HCT116 (cell line): ENCODE data around the gene AAMP.
"Not testable (repeated sequence)": the region's sequence is repeated elsewhere in the genome, so short reads cannot be mapped to it uniquely, and the experiment has no call there.

Source experiments
- CEBPB ChIP-seq: IDR thresholded peaks from 2 replicates; pipeline ENCODE4 v1.6.1; 2012; ENCODE audit warnings: low read depth
- ELF1 ChIP-seq: IDR thresholded peaks from 2 replicates; pipeline ENCODE4 v1.6.1; 2012; ENCODE audit warnings: low read depth, borderline replicate concordance
- EZH2 ChIP-seq: fragments of 200-600 bp; sonication (generic); IDR thresholded peaks from 2 replicates; pipeline ENCODE4 v1.6.1; 2017; ENCODE audit warnings: antibody characterized with exemption, mixed run types
- EZH2phosphoT487 ChIP-seq: fragments of 200-600 bp; IDR thresholded peaks from 2 replicates; pipeline ENCODE4 v1.6.1; 2018; ENCODE audit warnings: antibody characterized with exemption, borderline replicate concordance
- FOSL1 ChIP-seq: IDR thresholded peaks from 2 replicates; pipeline ENCODE4 v1.6.1; 2012; ENCODE audit warnings: low read depth
- JUND ChIP-seq: IDR thresholded peaks from 2 replicates; pipeline ENCODE4 v1.6.1; 2012
- POLR2A ChIP-seq: IDR thresholded peaks from 2 replicates; pipeline ENCODE4 v1.7.0; 2011; ENCODE audit warnings: borderline replicate concordance; ENCODE audit not compliant: insufficient read depth, insufficient read length; ENCODE audit errors: extremely low read depth
- POLR2AphosphoS5 ChIP-seq: IDR thresholded peaks from 2 replicates; pipeline ENCODE4 v1.6.1; 2011; ENCODE audit warnings: mild to moderate bottlenecking, low read depth, low read length, moderate library complexity
- SIN3A ChIP-seq: IDR thresholded peaks from 2 replicates; pipeline ENCODE4 v1.6.1; 2012; ENCODE audit warnings: low read depth
- TCF7L2 ChIP-seq: IDR thresholded peaks from 2 replicates; pipeline ENCODE4 v1.7.0; 2011; ENCODE audit warnings: borderline replicate concordance, inconsistent platforms; ENCODE audit not compliant: insufficient read depth, insufficient read length; ENCODE audit errors: extremely low read depth
- YY1 ChIP-seq: IDR thresholded peaks from 2 replicates; pipeline ENCODE4 v1.6.1; 2011; ENCODE audit warnings: low read length, low read depth, moderate library complexity, mild to moderate bottlenecking; ENCODE audit not compliant: insufficient replicate concordance; ENCODE audit errors: extremely low read depth
- ZBTB33 ChIP-seq: IDR thresholded peaks from 2 replicates; pipeline ENCODE4 v1.6.1; 2011; ENCODE audit warnings: mild to moderate bottlenecking, low read length, moderate library complexity; ENCODE audit not compliant: insufficient replicate concordance; ENCODE audit errors: extremely low read depth
- ZFX ChIP-seq: fragments of 450-650 bp; IDR thresholded peaks from 2 replicates; pipeline ENCODE4 v1.6.1; 2017
- TF ChIP-seq, protein P1 (sequence below), 3 experiments: fragments of 200-600 bp in 1 of 3; sonication (generic) in 1 of 3; IDR thresholded peaks in 2 of 3; conservative IDR thresholded peaks in 1 of 3; 2 replicates each; pipeline ENCODE4 v1.5.1; 2012 to 2017; ENCODE audit warnings: low read depth in 2 of 3, low read length in 2 of 3, antibody characterized with exemption in 1 of 3, borderline replicate concordance in 1 of 3, control low read depth in 1 of 3, mild to moderate bottlenecking in 1 of 3, mixed read lengths in 1 of 3, mixed run types in 1 of 3, moderate library complexity in 1 of 3; ENCODE audit not compliant: insufficient read depth in 1 of 3

- TF ChIP-seq, protein P1, sequence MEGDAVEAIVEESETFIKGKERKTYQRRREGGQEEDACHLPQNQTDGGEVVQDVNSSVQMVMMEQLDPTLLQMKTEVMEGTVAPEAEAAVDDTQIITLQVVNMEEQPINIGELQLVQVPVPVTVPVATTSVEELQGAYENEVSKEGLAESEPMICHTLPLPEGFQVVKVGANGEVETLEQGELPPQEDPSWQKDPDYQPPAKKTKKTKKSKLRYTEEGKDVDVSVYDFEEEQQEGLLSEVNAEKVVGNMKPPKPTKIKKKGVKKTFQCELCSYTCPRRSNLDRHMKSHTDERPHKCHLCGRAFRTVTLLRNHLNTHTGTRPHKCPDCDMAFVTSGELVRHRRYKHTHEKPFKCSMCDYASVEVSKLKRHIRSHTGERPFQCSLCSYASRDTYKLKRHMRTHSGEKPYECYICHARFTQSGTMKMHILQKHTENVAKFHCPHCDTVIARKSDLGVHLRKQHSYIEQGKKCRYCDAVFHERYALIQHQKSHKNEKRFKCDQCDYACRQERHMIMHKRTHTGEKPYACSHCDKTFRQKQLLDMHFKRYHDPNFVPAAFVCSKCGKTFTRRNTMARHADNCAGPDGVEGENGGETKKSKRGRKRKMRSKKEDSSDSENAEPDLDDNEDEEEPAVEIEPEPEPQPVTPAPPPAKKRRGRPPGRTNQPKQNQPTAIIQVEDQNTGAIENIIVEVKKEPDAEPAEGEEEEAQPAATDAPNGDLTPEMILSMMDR (IDR thresholded peaks at IDR 0.05 in 2 of 3, conservative IDR thresholded peaks at IDR 0.05 in 1 of 3; ENCODE audit: borderline replicate concordance in 1 of 3, insufficient read depth in 1 of 3, low read depth in 2 of 3, low read length in 2 of 3), result not testable (repeated sequence)
- TF ChIP-seq POLR2AphosphoS5, FOSL1, JUND, EZH2phosphoT487, YY1, EZH2, POLR2A, CEBPB, ELF1, SIN3A, ZBTB33, TCF7L2, ZFX: not testable (repeated sequence)
Observed at GRCh38 chr2:218273214-218273907, 3.4 kb upstream of the AAMP start.
